SK-N-SH treated with all-trans-retinoic acid at 6 μM for 48 hours (cell line): Measurements from ENCODE around the gene KRTAP23-1.

Source experiments
- ARNTL ChIP-seq: fragments of 450-650 bp; formaldehyde crosslinking; IDR thresholded peaks from 2 replicates; pipeline ENCODE4 v1.5.0; 2020; ENCODE audit warnings: low read depth, mild to moderate bottlenecking, moderate library complexity, borderline replicate concordance
- GLIS3 ChIP-seq: fragments of 250-450 bp; sonication (Bioruptor Pico); IDR thresholded peaks from 2 replicates; pipeline ENCODE4 v1.5.0; 2020; ENCODE audit warnings: mild to moderate bottlenecking, moderate library complexity
- OSR1 ChIP-seq: fragments of 250-450 bp; sonication (Bioruptor Pico); IDR thresholded peaks from 2 replicates; pipeline ENCODE4 v1.8.0; 2022; ENCODE audit warnings: moderate library complexity, mild to moderate bottlenecking, inconsistent platforms
- RARB ChIP-seq: fragments of 250-450 bp; sonication (Bioruptor Pico); IDR thresholded peaks from 2 replicates; pipeline ENCODE4 v1.8.0; 2021; ENCODE audit warnings: mild to moderate bottlenecking, moderate library complexity
- TOX ChIP-seq: fragments of 250-450 bp; sonication (Bioruptor Pico); IDR thresholded peaks from 2 replicates; pipeline ENCODE4 v1.8.0; 2021; ENCODE audit warnings: mild to moderate bottlenecking, moderate library complexity, borderline replicate concordance
- ZFP3 ChIP-seq: fragments of 250-450 bp; sonication (Bioruptor Pico); IDR thresholded peaks from 2 replicates; pipeline ENCODE4 v1.5.0; 2020; ENCODE audit warnings: mild to moderate bottlenecking, moderate library complexity
- ZFP30 ChIP-seq: fragments of 450-650 bp; formaldehyde crosslinking; IDR thresholded peaks from 2 replicates; pipeline ENCODE4 v1.5.0; 2022; ENCODE audit warnings: mild to moderate bottlenecking, moderate library complexity
- ZNF565 ChIP-seq: fragments of 450-650 bp; formaldehyde crosslinking; conservative IDR thresholded peaks from 2 replicates; pipeline ENCODE4 v1.5.0; 2020; ENCODE audit warnings: low read depth, mild to moderate bottlenecking, moderate library complexity
- ZNF8 ChIP-seq: fragments of 450-650 bp; formaldehyde crosslinking; IDR thresholded peaks from 2 replicates; pipeline ENCODE4 v1.5.0; 2020; ENCODE audit warnings: mild to moderate bottlenecking, moderate library complexity
- TF ChIP-seq, protein P1 (sequence below): fragments of 250-450 bp; sonication (Bioruptor Pico); IDR thresholded peaks from 2 replicates; pipeline ENCODE4 v1.5.0; 2020; ENCODE audit warnings: mild to moderate bottlenecking, moderate library complexity
- TF ChIP-seq, protein P2 (sequence below): fragments of 250-450 bp; sonication (Bioruptor Pico); IDR thresholded peaks from 2 replicates; pipeline ENCODE4 v1.5.1; 2021; ENCODE audit warnings: mild to moderate bottlenecking, moderate library complexity

DNA sequence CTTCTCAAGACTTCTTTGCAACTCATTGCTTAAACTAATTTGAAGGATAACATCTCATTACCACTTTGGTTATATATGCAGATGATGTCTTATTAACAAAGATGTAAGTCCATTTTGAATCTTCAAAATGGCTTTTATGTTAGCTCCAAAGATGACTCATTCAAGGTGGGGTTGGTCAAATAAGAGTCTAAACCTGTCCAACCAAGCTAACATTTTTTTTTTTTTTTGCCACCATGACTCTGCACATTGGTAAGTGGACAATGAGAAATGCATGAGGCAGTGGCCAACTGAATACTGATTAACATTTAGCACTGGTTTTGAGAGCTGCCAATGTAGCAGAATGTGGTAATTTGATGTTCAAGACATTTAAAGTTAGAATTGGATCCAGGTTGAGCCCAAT is 10.6 kb downstream of the KRTAP23-1 start:
- no peak for TF ChIP-seq ARNTL (CRISPR knock-in tag)
- no peak for TF ChIP-seq ZFP30 (CRISPR knock-in tag)
- no peak for TF ChIP-seq OSR1 (CRISPR knock-in tag)
- TF ChIP-seq, protein P1, sequence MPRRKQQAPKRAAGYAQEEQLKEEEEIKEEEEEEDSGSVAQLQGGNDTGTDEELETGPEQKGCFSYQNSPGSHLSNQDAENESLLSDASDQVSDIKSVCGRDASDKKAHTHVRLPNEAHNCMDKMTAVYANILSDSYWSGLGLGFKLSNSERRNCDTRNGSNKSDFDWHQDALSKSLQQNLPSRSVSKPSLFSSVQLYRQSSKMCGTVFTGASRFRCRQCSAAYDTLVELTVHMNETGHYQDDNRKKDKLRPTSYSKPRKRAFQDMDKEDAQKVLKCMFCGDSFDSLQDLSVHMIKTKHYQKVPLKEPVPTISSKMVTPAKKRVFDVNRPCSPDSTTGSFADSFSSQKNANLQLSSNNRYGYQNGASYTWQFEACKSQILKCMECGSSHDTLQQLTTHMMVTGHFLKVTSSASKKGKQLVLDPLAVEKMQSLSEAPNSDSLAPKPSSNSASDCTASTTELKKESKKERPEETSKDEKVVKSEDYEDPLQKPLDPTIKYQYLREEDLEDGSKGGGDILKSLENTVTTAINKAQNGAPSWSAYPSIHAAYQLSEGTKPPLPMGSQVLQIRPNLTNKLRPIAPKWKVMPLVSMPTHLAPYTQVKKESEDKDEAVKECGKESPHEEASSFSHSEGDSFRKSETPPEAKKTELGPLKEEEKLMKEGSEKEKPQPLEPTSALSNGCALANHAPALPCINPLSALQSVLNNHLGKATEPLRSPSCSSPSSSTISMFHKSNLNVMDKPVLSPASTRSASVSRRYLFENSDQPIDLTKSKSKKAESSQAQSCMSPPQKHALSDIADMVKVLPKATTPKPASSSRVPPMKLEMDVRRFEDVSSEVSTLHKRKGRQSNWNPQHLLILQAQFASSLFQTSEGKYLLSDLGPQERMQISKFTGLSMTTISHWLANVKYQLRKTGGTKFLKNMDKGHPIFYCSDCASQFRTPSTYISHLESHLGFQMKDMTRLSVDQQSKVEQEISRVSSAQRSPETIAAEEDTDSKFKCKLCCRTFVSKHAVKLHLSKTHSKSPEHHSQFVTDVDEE = no peak
- TF ChIP-seq ZNF8 (CRISPR knock-in tag) = no peak
- TF ChIP-seq ZFP3 (CRISPR knock-in tag) = no peak
- no peak for TF ChIP-seq TOX (CRISPR knock-in tag)
- no peak for TF ChIP-seq ZNF565 (CRISPR knock-in tag)
- no peak for TF ChIP-seq GLIS3 (CRISPR knock-in tag)
- TF ChIP-seq, protein P2, sequence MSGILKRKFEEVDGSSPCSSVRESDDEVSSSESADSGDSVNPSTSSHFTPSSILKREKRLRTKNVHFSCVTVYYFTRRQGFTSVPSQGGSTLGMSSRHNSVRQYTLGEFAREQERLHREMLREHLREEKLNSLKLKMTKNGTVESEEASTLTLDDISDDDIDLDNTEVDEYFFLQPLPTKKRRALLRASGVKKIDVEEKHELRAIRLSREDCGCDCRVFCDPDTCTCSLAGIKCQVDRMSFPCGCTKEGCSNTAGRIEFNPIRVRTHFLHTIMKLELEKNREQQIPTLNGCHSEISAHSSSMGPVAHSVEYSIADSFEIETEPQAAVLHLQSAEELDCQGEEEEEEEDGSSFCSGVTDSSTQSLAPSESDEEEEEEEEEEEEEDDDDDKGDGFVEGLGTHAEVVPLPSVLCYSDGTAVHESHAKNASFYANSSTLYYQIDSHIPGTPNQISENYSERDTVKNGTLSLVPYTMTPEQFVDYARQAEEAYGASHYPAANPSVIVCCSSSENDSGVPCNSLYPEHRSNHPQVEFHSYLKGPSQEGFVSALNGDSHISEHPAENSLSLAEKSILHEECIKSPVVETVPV (CRISPR knock-in tag) = no peak
- TF ChIP-seq RARB (CRISPR knock-in tag) = no peak
